ENCODE data around the gene PNPLA5.

The PNPLA5 gene

GRCh38 chr22:43919106-43919973 is 27.5 kb upstream of the PNPLA5 start:
- TF ChIP-seq, protein P1, sequence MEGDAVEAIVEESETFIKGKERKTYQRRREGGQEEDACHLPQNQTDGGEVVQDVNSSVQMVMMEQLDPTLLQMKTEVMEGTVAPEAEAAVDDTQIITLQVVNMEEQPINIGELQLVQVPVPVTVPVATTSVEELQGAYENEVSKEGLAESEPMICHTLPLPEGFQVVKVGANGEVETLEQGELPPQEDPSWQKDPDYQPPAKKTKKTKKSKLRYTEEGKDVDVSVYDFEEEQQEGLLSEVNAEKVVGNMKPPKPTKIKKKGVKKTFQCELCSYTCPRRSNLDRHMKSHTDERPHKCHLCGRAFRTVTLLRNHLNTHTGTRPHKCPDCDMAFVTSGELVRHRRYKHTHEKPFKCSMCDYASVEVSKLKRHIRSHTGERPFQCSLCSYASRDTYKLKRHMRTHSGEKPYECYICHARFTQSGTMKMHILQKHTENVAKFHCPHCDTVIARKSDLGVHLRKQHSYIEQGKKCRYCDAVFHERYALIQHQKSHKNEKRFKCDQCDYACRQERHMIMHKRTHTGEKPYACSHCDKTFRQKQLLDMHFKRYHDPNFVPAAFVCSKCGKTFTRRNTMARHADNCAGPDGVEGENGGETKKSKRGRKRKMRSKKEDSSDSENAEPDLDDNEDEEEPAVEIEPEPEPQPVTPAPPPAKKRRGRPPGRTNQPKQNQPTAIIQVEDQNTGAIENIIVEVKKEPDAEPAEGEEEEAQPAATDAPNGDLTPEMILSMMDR (IDR thresholded peaks at IDR 0.05; ENCODE audit: control insufficient read depth, insufficient read depth, low read depth, low read length, missing control alignments) = no peak
- DNase-seq (ENCODE audit: low read depth) = no peak
- no peak overlapping the region for H3K4me3 ChIP-seq (ENCODE audit: control insufficient read depth, low read depth, low read length)

GRCh38 chr22:43917521-43917920 is 25.7 kb upstream of the PNPLA5 start:
- DNase-seq (ENCODE audit: low read depth) = no peak
- TF ChIP-seq, protein P1 (IDR thresholded peaks at IDR 0.05; ENCODE audit: control insufficient read depth, insufficient read depth, low read depth, low read length, missing control alignments) = no peak
- H3K4me3 ChIP-seq (ENCODE audit: control insufficient read depth, low read depth, low read length) = no peak overlapping the region

GRCh38 chr22:43911351-43911750 is 19.5 kb upstream of the PNPLA5 start:
- TF ChIP-seq, protein P1 (IDR thresholded peaks at IDR 0.05; ENCODE audit: control insufficient read depth, insufficient read depth, low read depth, low read length, missing control alignments) = no peak
- DNase-seq (ENCODE audit: low read depth) = no peak
- H3K4me3 ChIP-seq (ENCODE audit: control insufficient read depth, low read depth, low read length) = no peak overlapping the region

- H3K4me3 ChIP-seq (ENCODE audit: control insufficient read depth, low read depth, low read length) = no peak overlapping the region
- TF ChIP-seq, protein P1 (IDR thresholded peaks at IDR 0.05; ENCODE audit: control insufficient read depth, insufficient read depth, low read depth, low read length, missing control alignments) = no peak
- no peak for DNase-seq (ENCODE audit: low read depth)
These were observed 18.4 kb upstream of the PNPLA5 start for GRCh38 chr22:43910178-43910695.

DNA sequence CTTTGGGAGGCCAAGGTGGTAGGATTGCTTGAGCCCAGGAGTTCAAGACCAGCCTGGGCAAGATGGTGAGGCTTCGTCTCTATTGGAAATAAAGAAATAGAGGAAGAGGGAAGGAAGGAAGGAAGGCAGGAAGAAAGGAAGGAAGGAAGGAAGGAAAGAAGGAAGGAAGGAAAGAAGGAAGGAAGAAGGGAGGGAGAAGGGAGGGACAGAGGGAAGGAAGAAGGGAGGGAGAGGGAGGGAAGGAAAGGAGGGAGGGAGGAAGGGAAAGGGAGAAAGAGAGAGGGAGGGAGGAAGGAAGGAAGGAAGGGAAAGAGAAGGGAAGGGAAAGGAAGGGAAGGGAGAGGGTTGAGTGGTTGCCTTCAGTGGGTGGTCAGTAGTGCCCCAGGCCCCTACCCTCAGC is 17.9 kb upstream of the PNPLA5 start:
- no peak overlapping the region for H3K4me3 ChIP-seq (ENCODE audit: control insufficient read depth, low read depth, low read length)
- TF ChIP-seq, protein P1 (IDR thresholded peaks at IDR 0.05; ENCODE audit: control insufficient read depth, insufficient read depth, low read depth, low read length, missing control alignments) = no peak
- DNase-seq (ENCODE audit: low read depth) = no peak

GRCh38 chr22:43905681-43906080 is 13.9 kb upstream of the PNPLA5 start:
- no peak overlapping the region for H3K4me3 ChIP-seq (ENCODE audit: control insufficient read depth, low read depth, low read length)
- no peak for DNase-seq (ENCODE audit: low read depth)
- TF ChIP-seq, protein P1 (IDR thresholded peaks at IDR 0.05; ENCODE audit: control insufficient read depth, insufficient read depth, low read depth, low read length, missing control alignments) = no peak

Measured in AG09309 (cell line).